ENCODE data around the gene PHLDB1. TPM values are rescaled to one million over a fixed set of nuclear protein-coding genes. Genes with fewer than 3 reads are reported as not detected.

The PHLDB1 gene
- 50.1 and 58.6 TPM in 2 replicates for total RNA-seq

GRCh38 chr11:118607401-118608359 is at the start of gene PHLDB1:
Gene PHLDB1 (plus strand): TSS chr11:118607615. CDS start chr11:118613837, 6,222 bp downstream.

GRCh38 chr11:118572061-118572980 is 35.1 kb upstream of the PHLDB1 start, which contains the start of gene ARCN1:
Gene ARCN1 (plus strand): TSS chr11:118572409. CDS start chr11:118572548, 139 bp downstream.

GRCh38 chr11:118679483-118679882 is 72.1 kb downstream of the PHLDB1 start, which contains the start of gene TREH:
Gene TREH (minus strand): TSS chr11:118679650. CDS start chr11:118679627, 23 bp downstream.

Other genes with a start within 250 kb of the PHLDB1 start
- gene UBE4A, start 248.0 kb upstream of the PHLDB1 start, total RNA-seq, result 36.9 and 39.1 TPM in 2 replicates
- 33.1 and 44.1 TPM in 2 replicates for gene ATP5MG, start 206.0 kb upstream of the PHLDB1 start, total RNA-seq
- 35.9 and 37.3 TPM in 2 replicates for gene KMT2A, start 171.1 kb upstream of the PHLDB1 start, total RNA-seq
- 0.22 and 0.87 TPM in 2 replicates for gene TTC36, start 80.1 kb upstream of the PHLDB1 start, total RNA-seq
- gene TMEM25, start 76.4 kb upstream of the PHLDB1 start, total RNA-seq, result 5.1 and 13.0 TPM in 2 replicates
- gene IFT46, start 41.7 kb upstream of the PHLDB1 start, total RNA-seq, result 22.4 and 27.8 TPM in 2 replicates
- gene ARCN1, start 35.2 kb upstream of the PHLDB1 start, total RNA-seq, result 147 and 168 TPM in 2 replicates
- gene TREH, start 72.0 kb downstream of the PHLDB1 start, total RNA-seq, result under 0.01 TPM in 1 of 2 replicates, not detected in the other
- 124 and 153 TPM in 2 replicates for gene DDX6, start 183.5 kb downstream of the PHLDB1 start, total RNA-seq

Measured in uterine smooth muscle cell (primary cell).